Hematopoietic multipotent progenitor cell treated with erythropoietin and hydrocortisone succinate and interleukin-3 and kit ligand, for 4 days (in vitro differentiated cells): Measurements from ENCODE around the gene EPB41L1.

Source experiments
- DNase-seq: peaks from one replicate; pipeline ENCODE4 v3.0.0-alpha.2; 2015

EPB41L1 gene

DNA sequence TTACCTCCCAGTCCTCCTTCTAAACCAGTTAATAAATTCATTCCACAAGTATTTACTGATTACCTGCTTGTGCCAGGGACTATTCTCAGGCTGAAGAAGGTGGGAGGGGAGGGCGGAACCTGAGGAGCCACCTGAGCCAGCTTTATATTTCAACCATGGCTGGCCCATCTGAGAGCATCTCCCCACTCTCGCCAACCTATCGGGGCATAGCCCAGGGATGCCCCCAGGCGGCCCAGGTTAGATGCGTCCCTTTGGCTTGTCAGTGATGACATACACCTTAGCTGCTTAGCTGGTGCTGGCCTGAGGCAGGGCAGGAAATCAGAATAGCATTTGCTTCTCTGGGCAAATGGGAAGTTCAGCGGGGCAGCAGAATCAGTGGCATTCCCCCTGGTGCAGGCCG is 76.8 kb downstream of the EPB41L1 start:
- no peak for DNase-seq

DNA sequence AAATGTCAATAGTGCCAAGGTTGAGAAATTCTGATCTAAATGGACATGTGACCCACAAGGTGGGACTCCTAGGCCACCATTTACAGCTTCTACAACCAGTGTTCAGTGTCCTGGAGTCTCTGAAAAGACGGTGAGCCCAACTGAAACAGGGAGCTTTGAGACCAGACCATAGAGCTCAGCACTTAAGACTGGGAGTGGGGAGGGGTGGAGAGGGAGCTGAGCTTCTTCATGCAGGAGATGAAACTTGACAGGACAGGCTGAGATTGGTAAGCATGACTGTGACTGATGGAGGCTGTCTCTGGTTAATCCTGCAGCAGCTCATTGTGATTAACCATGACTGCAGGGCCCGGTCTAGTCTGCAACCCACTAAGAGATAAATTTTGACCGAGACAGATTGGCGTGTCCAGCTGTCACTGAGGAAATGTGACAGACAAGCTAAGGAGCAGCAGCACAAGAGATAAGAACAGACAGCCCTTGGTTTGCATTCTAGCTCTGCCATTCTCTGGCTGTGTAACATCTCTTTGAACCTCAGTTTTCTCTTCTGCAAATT is 80.3 kb downstream of the EPB41L1 start:
- DNase-seq: peak; percentile 22

DNA sequence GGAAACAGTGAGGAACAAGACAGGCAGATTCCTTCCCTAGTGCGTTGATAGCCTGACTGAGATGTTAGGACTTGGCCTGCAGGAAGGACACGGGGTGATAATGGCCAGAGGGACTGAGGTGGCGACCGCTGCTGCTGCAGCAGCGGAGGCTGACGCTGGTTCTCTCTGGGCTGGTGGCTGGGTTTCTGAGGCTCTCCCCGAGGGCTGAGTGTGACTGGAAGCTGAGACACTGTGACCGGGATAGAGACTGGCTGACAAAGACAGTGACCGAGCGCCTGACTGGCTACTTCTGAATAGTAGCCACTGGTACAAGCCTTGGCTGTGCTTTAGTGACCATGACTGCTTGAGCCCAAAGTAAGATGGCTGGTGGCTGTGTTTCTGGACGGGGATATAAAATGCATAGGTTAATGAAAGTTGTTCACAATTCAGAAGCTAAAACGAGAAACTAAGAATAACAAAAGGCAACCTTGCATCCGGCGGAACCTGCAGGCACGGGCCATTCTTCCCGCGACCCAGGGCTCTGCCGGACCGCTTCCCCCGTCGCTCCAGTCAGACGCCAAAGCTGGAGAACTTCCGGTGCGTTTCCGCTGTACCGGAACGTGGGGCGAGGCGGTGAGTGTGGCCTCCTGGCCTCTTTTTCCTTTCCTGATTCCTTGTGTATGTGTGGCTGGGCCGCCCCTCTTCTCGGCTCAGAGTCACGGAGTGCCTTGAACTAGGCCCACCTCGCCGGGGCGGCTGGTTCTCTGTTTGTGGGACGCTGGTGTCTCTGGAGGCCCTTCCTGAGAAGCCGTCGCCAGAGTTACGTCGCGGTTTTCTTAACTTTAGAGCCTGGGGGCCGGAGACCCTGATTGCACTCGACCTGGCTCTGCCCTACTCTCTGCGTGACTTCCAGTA is 81.6 kb downstream of the EPB41L1 start, which contains the start of gene AAR2:
Gene AAR2, plus strand, starts transcription at position 587 of the 894 bp plus-strand sequence. CDS start 3,391 bp downstream, outside the sequence.
- DNase-seq: peak; percentile 92

- DNase-seq: no peak
These were observed 82.2 kb downstream of the EPB41L1 start for GRCh38 chr20:36236786-36237121.

- no peak for DNase-seq
These were observed 82.9 kb downstream of the EPB41L1 start for GRCh38 chr20:36237477-36237876.

DNA sequence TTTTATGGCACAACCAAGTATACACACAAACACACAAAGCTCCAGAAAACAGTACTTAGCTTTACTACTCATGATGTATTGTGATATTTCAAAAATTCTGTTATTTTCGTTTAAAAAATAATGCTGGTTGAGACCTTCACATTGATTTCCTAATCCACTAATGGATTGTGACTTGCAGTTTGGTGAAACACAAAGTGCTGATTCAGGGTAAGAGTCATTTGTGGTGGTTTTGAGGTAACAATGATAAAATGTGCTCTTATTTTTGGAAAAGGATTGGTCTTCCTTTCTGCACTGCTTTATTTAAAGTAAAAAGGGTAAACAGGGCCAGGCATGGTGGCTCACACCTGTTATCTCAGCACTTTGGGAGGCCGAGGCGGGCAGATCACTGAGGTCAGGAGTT is 83.6 kb downstream of the EPB41L1 start:
- no peak for DNase-seq

GRCh38 chr20:36238760-36239159 is 84.2 kb downstream of the EPB41L1 start:
- DNase-seq: no peak

DNA sequence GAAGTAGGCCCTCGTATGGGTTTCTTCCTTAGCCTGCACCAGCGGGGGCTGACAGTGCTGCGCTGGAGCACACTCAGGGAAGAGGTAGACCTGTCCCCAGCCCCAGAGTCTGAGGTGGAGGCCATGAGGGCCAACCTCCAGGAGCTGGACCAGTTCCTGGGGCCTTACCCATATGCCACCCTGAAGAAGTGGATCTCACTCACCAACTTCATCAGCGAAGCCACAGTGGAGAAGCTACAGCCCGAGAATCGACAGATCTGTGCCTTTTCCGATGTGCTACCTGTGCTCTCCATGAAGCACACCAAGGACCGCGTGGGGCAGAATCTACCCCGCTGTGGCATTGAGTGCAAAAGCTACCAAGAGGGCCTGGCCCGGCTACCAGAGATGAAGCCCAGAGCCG is 85.5 kb downstream of the EPB41L1 start:
- no peak for DNase-seq

GRCh38 chr20:36241678-36242077 is 87.1 kb downstream of the EPB41L1 start:
- no peak for DNase-seq

DNA sequence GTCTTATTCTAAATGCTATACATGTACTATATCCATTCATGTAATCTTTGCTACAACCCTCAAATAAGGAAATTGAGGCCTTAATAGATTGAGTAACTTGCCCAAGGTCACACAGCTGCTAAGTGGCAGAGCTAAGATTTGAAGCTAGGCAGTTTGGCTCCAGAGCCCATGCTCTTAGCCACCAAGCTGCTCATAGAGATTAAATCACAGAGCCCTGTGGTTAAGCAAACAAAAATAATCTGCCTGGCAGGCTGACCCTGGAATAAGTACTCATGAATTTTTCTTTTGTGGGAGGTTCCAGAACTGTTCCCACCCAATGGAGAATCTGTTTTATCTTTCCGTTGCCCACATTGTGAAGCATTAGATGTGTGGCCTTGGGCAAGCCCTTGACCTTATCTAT is 89.2 kb downstream of the EPB41L1 start:
- peak; percentile 47 for DNase-seq

- no peak for DNase-seq
These were observed 91.9 kb downstream of the EPB41L1 start for GRCh38 chr20:36246401-36246800.

DNA sequence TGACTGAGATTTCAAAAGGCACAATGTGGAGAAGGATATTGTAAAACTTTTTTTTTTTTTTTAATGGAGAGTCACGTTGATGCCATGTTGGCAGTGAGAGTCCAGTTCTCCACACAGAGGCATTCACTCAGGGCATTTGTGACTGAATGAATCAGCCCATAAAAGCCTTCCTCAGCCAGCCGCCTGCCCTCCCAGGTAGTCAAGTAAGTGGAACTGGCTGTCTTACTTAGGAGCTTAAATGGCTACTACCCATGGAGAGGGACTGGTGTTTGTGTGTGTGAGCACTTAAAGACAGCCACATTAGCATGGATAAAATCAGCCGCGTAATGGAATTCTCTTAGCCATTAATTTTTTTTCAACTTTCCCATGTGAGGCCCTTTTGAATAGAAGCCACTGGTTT is 94.3 kb downstream of the EPB41L1 start:
- no peak for DNase-seq

GRCh38 chr20:36249450-36249849 is 94.9 kb downstream of the EPB41L1 start:
- no peak for DNase-seq

GRCh38 chr20:36251426-36251825 is 96.9 kb downstream of the EPB41L1 start:
- no peak for DNase-seq

GRCh38 chr20:36252511-36252910 is 98.0 kb downstream of the EPB41L1 start:
- no peak for DNase-seq

GRCh38 chr20:36253036-36253435 is 98.5 kb downstream of the EPB41L1 start:
- no peak for DNase-seq

DNA sequence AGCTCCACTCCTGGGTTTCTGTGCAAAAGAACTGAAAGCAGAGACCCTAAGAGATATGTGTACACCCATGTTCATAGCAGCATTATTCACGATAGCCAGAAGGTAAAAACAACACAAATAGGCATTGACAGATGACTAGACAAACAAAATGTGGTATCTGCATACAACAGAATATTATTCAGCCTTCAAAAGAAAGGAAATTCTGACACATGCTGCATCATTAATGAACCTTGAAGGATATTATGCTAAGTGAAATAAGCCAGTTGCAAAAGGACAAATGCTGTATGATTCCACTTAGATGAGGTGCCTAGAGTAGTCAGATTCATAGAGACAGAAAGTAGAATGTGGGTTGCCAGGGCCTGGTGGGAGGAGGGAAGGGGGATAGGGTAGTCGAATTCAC is 99.5 kb downstream of the EPB41L1 start:
- no peak for DNase-seq

DNA sequence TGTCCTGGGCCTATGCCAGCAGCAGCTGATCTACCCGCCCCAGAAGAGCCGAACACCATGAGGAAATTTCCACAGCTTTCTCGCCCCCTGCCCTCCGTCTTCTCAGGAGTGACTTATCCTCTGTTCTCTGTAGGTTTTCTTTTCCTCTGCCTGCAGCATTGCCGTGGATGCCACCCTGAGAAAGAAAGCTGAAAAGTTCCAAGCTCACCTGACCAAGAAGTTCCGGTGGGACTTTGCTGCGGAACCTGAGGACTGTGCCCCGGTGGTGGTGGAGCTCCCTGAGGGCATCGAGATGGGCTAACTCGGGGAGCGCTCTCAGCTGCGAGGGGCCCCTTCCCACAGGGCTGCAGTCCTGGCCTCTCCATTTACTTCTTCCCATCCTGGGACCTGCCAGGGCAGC is 100.9 kb downstream of the EPB41L1 start:
- DNase-seq: no peak

- no peak for DNase-seq
These were observed 104.9 kb downstream of the EPB41L1 start for GRCh38 chr20:36259177-36260061.

DNA sequence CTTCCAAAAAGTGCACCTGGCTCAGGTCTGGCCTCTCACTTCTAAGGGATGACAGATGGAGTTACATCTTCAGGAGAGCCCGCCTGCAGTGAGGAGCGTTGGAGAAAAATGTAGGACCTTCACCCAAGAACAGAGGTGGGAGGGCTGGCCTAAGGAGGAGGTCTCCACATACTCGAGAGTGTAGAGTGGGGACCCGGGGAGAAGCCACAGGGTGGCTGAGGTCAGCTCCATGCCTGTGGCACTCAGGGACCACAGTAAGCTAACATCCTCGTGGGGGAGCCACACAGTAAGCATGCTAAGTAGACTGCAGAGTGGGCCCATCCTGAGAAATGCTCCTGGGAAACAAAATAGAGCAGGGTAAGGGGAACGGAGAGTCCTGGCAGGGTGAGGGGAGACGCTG is 105.8 kb downstream of the EPB41L1 start:
- DNase-seq: no peak

GRCh38 chr20:36261389-36262105 is 107.0 kb downstream of the EPB41L1 start:
- DNase-seq: no peak

- no peak for DNase-seq
These were observed 107.9 kb downstream of the EPB41L1 start for GRCh38 chr20:36262440-36262839.
